HEK293 (cell line): ENCODE measurements around the gene M1AP.

Experiments used
- KLF7 ChIP-seq: fragments of 450-650 bp; formaldehyde crosslinking; IDR thresholded peaks from 2 replicates; pipeline ENCODE4 v1.5.1; 2016; ENCODE audit warnings: missing biosample characterization, missing genetic modification characterization, borderline replicate concordance
- MEIS1 ChIP-seq: sonication (generic); formaldehyde crosslinking; IDR thresholded peaks from 2 replicates; pipeline ENCODE4 v1.8.1; 2022; ENCODE audit warnings: missing genetic modification reagents, mild to moderate bottlenecking, borderline replicate concordance
- ZBTB20 ChIP-seq: fragments of 450-650 bp; formaldehyde crosslinking; IDR thresholded peaks from 2 replicates; pipeline ENCODE4 v1.5.1; 2016; ENCODE audit warnings: missing biosample characterization, missing genetic modification characterization
- ZNF121 ChIP-seq: fragments of 450-650 bp; formaldehyde crosslinking; IDR thresholded peaks from 2 replicates; pipeline ENCODE4 v1.5.1; 2016; ENCODE audit warnings: missing biosample characterization, missing genetic modification characterization
- ZNF133 ChIP-seq: fragments of 450-650 bp; formaldehyde crosslinking; IDR thresholded peaks from 2 replicates; pipeline ENCODE4 v1.5.1; 2016; ENCODE audit warnings: missing biosample characterization, missing genetic modification characterization
- ZNF138 ChIP-seq: fragments of 450-650 bp; formaldehyde crosslinking; IDR thresholded peaks from 2 replicates; pipeline ENCODE4 v1.5.1; 2016; ENCODE audit warnings: missing biosample characterization, missing genetic modification characterization, borderline replicate concordance
- ZNF155 ChIP-seq: fragments of 450-650 bp; formaldehyde crosslinking; IDR thresholded peaks from 2 replicates; pipeline ENCODE4 v1.5.1; 2016; ENCODE audit warnings: missing biosample characterization, missing genetic modification characterization
- ZNF169 ChIP-seq: fragments of 450-650 bp; formaldehyde crosslinking; IDR thresholded peaks from 2 replicates; pipeline ENCODE4 v1.5.1; 2016; ENCODE audit warnings: missing biosample characterization, missing genetic modification characterization
- ZNF394 ChIP-seq: fragments of 450-650 bp; formaldehyde crosslinking; IDR thresholded peaks from 2 replicates; pipeline ENCODE4 v1.5.1; 2016; ENCODE audit warnings: missing biosample characterization, missing genetic modification characterization, mild to moderate bottlenecking, moderate library complexity, borderline replicate concordance
- ZNF544 ChIP-seq: fragments of 450-650 bp; formaldehyde crosslinking; IDR thresholded peaks from 2 replicates; pipeline ENCODE4 v1.5.0; 2017; ENCODE audit warnings: missing biosample characterization, missing genetic modification characterization
- ZNF549 ChIP-seq: fragments of 450-650 bp; IDR thresholded peaks from 2 replicates; pipeline ENCODE4 v1.5.1; 2018; ENCODE audit warnings: missing biosample characterization, missing genetic modification characterization, mild to moderate bottlenecking, inconsistent platforms, moderate library complexity
- ZNF76 ChIP-seq: fragments of 450-650 bp; formaldehyde crosslinking; IDR thresholded peaks from 2 replicates; pipeline ENCODE4; 2016; ENCODE audit warnings: low read depth, missing biosample characterization, missing genetic modification characterization, borderline replicate concordance
- ZNF792 ChIP-seq: fragments of 450-650 bp; formaldehyde crosslinking; IDR thresholded peaks from 2 replicates; pipeline ENCODE4 v1.5.1; 2016; ENCODE audit warnings: missing biosample characterization, missing genetic modification characterization
- ZNF837 ChIP-seq: fragments of 450-650 bp; formaldehyde crosslinking; IDR thresholded peaks from 2 replicates; pipeline ENCODE4 v1.5.1; 2016; ENCODE audit warnings: missing biosample characterization, missing genetic modification characterization
- ZNF843 ChIP-seq: fragments of 450-650 bp; formaldehyde crosslinking; IDR thresholded peaks from 2 replicates; pipeline ENCODE4 v1.5.1; 2016; ENCODE audit warnings: missing biosample characterization, missing genetic modification characterization
- TF ChIP-seq, protein P1 (sequence below): fragments of 450-650 bp; formaldehyde crosslinking; IDR thresholded peaks from 2 replicates; pipeline ENCODE4 v1.5.1; 2016; ENCODE audit warnings: missing biosample characterization, missing genetic modification characterization
- TF ChIP-seq, protein P2 (sequence below): IDR thresholded peaks from 2 replicates; pipeline ENCODE4 v1.6.1; 2011; ENCODE audit warnings: mild to moderate bottlenecking, low read depth, low read length, borderline replicate concordance
- TF ChIP-seq, protein P3 (sequence below): fragments of 450-650 bp; formaldehyde crosslinking; IDR thresholded peaks from 2 replicates; pipeline ENCODE4 v1.5.1; 2016; ENCODE audit warnings: missing biosample characterization, missing genetic modification characterization
- TF ChIP-seq, protein P4 (sequence below): fragments of 450-650 bp; formaldehyde crosslinking; IDR thresholded peaks from 2 replicates; pipeline ENCODE4 v1.5.1; 2016; ENCODE audit warnings: missing biosample characterization, missing genetic modification characterization
- TF ChIP-seq, protein P5 (sequence below): fragments of 450-650 bp; formaldehyde crosslinking; IDR thresholded peaks from 2 replicates; pipeline ENCODE4 v1.5.1; 2016; ENCODE audit warnings: missing biosample characterization, missing genetic modification characterization
- TF ChIP-seq, protein P6 (sequence below): fragments of 450-650 bp; formaldehyde crosslinking; IDR thresholded peaks from 2 replicates; pipeline ENCODE4 v1.5.1; 2016; ENCODE audit warnings: missing biosample characterization, missing genetic modification characterization
- TF ChIP-seq, protein P7 (sequence below): fragments of 450-650 bp; formaldehyde crosslinking; IDR thresholded peaks from 2 replicates; pipeline ENCODE4 v1.5.1; 2016; ENCODE audit warnings: missing biosample characterization, missing genetic modification characterization, low read depth

M1AP gene

DNA sequence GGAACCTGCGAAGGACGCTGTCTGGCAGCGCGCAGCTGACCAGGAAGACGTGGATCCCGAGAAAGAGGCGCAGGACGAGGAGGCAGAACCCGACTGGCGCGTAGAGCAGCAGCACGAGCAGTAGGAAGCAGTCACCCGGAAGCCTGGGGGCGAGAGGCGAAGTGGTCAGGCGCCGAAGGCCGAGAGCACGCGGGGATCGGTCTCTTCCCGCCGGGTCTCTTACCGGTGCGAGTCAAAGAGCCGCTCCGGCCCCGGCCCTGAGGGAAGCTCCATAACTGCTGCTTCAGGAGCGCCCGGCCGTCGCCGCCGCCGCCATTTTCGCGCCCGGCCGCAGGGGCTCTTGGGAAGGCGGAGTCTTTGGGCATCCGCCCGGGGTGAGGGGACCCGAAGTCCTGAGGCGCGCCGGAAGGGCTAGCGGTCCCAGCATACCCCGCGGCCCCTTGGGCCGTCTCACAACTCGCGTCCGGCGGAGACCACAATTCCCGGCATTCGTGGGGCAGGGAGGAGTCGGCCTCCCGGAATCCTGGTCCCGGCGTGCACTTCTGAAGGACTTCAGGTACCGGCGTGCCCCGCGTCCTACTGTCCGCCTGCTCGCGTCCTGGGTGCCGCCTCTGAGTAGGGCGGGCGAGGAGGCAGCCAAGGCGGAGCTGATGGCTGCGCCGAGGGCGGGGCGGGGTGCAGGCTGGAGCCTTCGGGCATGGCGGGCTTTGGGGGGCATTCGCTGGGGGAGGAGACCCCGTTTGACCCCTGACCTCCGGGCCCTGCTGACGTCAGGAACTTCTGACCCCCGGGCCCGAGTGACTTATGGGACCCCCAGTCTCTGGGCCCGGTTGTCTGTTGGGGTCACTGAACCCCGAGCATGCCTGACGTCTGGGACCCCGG is 118.5 kb downstream of the M1AP start, which contains the start of the genes AUP1 and HTRA2 (continued):
- TF ChIP-seq ZNF121 (tag by site-specific recombination) (no peak), ZNF76 (tag by site-specific recombination) (peak; percentile 99), ZNF138 (tag by site-specific recombination) (no peak), ZNF843 (tag by site-specific recombination) (peak; percentile 15; the same call in 1 of the 2 replicates), ZNF169 (tag by site-specific recombination) (no peak), ZNF133 (tag by site-specific recombination) (no peak), ZNF394 (tag by site-specific recombination) (peak; percentile 67; the same call in 1 of the 2 replicates), KLF7 (tag by site-specific recombination) (peak; percentile 8; the same call in 1 of the 2 replicates), ZNF155 (no peak), ZBTB20 (tag by site-specific recombination) (peak; percentile 84; the same call in 1 of the 2 replicates), ZNF837 (tag by site-specific recombination) (no peak), ZNF792 (tag by site-specific recombination) (no peak), MEIS1 (no peak), ZNF549 (tag by site-specific recombination) (no peak), ZNF544 (tag by site-specific recombination) (no peak)
- TF ChIP-seq, protein P1, sequence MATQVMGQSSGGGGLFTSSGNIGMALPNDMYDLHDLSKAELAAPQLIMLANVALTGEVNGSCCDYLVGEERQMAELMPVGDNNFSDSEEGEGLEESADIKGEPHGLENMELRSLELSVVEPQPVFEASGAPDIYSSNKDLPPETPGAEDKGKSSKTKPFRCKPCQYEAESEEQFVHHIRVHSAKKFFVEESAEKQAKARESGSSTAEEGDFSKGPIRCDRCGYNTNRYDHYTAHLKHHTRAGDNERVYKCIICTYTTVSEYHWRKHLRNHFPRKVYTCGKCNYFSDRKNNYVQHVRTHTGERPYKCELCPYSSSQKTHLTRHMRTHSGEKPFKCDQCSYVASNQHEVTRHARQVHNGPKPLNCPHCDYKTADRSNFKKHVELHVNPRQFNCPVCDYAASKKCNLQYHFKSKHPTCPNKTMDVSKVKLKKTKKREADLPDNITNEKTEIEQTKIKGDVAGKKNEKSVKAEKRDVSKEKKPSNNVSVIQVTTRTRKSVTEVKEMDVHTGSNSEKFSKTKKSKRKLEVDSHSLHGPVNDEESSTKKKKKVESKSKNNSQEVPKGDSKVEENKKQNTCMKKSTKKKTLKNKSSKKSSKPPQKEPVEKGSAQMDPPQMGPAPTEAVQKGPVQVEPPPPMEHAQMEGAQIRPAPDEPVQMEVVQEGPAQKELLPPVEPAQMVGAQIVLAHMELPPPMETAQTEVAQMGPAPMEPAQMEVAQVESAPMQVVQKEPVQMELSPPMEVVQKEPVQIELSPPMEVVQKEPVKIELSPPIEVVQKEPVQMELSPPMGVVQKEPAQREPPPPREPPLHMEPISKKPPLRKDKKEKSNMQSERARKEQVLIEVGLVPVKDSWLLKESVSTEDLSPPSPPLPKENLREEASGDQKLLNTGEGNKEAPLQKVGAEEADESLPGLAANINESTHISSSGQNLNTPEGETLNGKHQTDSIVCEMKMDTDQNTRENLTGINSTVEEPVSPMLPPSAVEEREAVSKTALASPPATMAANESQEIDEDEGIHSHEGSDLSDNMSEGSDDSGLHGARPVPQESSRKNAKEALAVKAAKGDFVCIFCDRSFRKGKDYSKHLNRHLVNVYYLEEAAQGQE (tag by site-specific recombination): no peak
- TF ChIP-seq, protein P2, sequence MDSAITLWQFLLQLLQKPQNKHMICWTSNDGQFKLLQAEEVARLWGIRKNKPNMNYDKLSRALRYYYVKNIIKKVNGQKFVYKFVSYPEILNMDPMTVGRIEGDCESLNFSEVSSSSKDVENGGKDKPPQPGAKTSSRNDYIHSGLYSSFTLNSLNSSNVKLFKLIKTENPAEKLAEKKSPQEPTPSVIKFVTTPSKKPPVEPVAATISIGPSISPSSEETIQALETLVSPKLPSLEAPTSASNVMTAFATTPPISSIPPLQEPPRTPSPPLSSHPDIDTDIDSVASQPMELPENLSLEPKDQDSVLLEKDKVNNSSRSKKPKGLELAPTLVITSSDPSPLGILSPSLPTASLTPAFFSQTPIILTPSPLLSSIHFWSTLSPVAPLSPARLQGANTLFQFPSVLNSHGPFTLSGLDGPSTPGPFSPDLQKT: peak; percentile 67; the same call in 1 of the 2 replicates
- TF ChIP-seq, protein P3, sequence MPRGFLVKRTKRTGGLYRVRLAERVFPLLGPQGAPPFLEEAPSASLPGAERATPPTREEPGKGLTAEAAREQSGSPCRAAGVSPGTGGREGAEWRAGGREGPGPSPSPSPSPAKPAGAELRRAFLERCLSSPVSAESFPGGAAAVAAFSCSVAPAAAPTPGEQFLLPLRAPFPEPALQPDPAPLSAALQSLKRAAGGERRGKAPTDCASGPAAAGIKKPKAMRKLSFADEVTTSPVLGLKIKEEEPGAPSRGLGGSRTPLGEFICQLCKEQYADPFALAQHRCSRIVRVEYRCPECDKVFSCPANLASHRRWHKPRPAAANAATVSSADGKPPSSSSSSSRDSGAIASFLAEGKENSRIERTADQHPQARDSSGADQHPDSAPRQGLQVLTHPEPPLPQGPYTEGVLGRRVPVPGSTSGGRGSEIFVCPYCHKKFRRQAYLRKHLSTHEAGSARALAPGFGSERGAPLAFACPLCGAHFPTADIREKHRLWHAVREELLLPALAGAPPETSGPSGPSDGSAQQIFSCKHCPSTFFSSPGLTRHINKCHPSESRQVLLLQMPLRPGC (tag by site-specific recombination): no peak
- TF ChIP-seq, protein P4, sequence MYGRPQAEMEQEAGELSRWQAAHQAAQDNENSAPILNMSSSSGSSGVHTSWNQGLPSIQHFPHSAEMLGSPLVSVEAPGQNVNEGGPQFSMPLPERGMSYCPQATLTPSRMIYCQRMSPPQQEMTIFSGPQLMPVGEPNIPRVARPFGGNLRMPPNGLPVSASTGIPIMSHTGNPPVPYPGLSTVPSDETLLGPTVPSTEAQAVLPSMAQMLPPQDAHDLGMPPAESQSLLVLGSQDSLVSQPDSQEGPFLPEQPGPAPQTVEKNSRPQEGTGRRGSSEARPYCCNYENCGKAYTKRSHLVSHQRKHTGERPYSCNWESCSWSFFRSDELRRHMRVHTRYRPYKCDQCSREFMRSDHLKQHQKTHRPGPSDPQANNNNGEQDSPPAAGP (tag by site-specific recombination): peak; percentile 54
- TF ChIP-seq, protein P5, sequence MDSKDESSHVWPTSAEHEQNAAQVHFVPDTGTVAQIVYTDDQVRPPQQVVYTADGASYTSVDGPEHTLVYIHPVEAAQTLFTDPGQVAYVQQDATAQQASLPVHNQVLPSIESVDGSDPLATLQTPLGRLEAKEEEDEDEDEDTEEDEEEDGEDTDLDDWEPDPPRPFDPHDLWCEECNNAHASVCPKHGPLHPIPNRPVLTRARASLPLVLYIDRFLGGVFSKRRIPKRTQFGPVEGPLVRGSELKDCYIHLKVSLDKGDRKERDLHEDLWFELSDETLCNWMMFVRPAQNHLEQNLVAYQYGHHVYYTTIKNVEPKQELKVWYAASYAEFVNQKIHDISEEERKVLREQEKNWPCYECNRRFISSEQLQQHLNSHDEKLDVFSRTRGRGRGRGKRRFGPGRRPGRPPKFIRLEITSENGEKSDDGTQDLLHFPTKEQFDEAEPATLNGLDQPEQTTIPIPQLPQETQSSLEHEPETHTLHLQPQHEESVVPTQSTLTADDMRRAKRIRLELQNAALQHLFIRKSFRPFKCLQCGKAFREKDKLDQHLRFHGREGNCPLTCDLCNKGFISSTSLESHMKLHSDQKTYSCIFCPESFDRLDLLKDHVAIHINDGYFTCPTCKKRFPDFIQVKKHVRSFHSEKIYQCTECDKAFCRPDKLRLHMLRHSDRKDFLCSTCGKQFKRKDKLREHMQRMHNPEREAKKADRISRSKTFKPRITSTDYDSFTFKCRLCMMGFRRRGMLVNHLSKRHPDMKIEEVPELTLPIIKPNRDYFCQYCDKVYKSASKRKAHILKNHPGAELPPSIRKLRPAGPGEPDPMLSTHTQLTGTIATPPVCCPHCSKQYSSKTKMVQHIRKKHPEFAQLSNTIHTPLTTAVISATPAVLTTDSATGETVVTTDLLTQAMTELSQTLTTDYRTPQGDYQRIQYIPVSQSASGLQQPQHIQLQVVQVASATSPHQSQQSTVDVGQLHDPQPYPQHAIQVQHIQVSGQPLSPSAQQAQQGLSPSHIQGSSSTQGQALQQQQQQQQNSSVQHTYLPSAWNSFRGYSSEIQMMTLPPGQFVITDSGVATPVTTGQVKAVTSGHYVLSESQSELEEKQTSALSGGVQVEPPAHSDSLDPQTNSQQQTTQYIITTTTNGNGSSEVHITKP (tag by site-specific recombination): peak; percentile 86
- TF ChIP-seq, protein P6, sequence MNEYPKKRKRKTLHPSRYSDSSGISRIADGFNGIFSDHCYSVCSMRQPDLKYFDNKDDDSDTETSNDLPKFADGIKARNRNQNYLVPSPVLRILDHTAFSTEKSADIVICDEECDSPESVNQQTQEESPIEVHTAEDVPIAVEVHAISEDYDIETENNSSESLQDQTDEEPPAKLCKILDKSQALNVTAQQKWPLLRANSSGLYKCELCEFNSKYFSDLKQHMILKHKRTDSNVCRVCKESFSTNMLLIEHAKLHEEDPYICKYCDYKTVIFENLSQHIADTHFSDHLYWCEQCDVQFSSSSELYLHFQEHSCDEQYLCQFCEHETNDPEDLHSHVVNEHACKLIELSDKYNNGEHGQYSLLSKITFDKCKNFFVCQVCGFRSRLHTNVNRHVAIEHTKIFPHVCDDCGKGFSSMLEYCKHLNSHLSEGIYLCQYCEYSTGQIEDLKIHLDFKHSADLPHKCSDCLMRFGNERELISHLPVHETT (tag by site-specific recombination): no peak
- TF ChIP-seq, protein P7, sequence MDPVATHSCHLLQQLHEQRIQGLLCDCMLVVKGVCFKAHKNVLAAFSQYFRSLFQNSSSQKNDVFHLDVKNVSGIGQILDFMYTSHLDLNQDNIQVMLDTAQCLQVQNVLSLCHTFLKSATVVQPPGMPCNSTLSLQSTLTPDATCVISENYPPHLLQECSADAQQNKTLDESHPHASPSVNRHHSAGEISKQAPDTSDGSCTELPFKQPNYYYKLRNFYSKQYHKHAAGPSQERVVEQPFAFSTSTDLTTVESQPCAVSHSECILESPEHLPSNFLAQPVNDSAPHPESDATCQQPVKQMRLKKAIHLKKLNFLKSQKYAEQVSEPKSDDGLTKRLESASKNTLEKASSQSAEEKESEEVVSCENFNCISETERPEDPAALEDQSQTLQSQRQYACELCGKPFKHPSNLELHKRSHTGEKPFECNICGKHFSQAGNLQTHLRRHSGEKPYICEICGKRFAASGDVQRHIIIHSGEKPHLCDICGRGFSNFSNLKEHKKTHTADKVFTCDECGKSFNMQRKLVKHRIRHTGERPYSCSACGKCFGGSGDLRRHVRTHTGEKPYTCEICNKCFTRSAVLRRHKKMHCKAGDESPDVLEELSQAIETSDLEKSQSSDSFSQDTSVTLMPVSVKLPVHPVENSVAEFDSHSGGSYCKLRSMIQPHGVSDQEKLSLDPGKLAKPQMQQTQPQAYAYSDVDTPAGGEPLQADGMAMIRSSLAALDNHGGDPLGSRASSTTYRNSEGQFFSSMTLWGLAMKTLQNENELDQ (tag by site-specific recombination): no peak
